GM18858 (cell line): ENCODE data around the gene DHX29.
"Not testable (repeated sequence)": the region's sequence is repeated elsewhere in the genome, so short reads cannot be mapped to it uniquely, and the experiment has no call there.

Experiments used
- ATAC-seq: cut with Tn5 transposase; IDR thresholded peaks from one replicate; pipeline ENCODE4 v1.9.1; 2021; ENCODE audit not compliant: unreplicated experiment

DHX29 gene

GRCh38 chr5:55318237-55318636 lies 10.7 kb upstream of the DHX29 start:
- ATAC-seq = not testable (repeated sequence)

DNA sequence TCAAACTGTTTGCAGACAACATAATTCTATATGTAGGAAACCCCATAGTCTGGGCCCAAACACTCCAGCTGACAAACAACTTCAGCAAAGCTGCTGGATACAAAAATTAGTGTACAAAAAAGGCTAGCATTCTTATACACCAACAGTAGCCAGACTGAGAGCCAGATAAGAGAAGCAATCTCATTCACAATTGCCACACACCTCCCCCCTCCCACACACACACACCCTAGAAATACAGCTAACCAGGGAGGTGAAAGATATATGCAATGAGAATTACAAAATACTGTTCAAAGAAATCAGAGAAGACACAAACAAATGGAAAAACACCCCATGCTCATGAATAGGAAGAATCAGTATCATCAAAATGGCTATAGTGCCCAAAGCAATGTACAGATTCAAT lies 9.3 kb upstream of the DHX29 start:
- ATAC-seq = no peak

GRCh38 chr5:55316289-55316688 lies 8.8 kb upstream of the DHX29 start:
- no peak for ATAC-seq

DNA sequence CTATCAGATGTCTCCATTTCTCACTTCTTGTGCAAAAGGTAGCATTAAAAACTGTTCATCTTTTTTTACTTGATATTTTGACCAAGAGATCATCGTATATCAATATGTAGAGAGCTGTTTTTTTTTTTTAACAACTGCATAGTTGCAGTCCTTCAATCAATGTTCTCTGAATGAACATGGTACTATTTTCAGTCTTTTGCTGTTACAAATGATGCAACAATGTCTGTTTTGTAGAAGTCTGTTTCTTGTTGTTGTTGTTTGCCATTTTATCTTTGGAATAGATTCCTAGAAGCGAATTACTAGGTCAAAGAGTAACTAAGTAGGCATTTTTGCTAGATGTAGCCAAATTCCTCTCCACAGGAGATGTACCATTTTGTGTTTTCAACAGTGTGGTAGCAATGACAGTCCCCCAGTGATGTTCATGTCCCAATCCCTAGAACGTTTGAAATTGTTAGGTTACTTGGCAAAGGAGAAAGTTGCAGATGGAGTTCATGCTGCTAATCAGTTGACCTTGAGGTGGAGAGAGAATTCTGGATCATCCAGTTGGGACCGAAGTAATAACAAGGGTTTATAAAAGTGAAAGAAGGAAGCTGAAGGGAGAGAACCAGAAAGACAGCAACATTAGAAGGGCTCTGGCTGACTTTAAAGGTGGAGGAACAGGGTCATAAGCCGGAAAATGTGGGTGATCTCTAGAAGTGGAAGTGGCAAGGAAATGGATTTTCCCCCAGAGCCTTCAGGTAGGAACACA lies 6.5 kb upstream of the DHX29 start:
- no peak for ATAC-seq

GRCh38 chr5:55308254-55308836 lies 851 bp upstream of the DHX29 start:
- ATAC-seq = no peak

GRCh38 chr5:55306641-55307382 lies 682 bp downstream of the DHX29 start:
- no peak for ATAC-seq

- no peak for ATAC-seq
Measured at GRCh38 chr5:55305345-55305744, 2.1 kb downstream of the DHX29 start.

DNA sequence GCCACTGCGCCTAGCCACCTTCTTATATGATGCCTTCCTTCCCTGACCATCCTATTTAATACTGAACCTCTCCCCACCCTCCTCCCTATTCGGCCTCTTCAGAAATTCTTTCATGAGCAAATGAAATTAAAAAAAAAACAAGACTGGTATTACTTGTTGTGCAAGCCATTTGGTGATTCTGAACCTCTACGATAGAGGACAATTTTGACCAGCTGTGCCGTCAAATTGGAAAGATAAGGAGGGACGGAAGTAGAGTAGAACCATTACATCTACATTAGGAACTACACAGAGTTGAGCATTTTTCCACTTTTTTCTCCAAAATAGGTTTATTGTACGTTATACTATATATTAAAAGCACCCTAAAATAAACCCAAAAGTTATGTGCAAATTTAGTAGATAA lies 2.9 kb downstream of the DHX29 start:
- ATAC-seq = no peak

GRCh38 chr5:55303238-55303690 lies 4.2 kb downstream of the DHX29 start:
- no peak for ATAC-seq

- no peak for ATAC-seq
Measured at GRCh38 chr5:55300890-55301289, 6.6 kb downstream of the DHX29 start.

GRCh38 chr5:55294935-55295334 lies 12.6 kb downstream of the DHX29 start:
- no peak for ATAC-seq

GRCh38 chr5:55290991-55291390 lies 16.5 kb downstream of the DHX29 start:
- ATAC-seq = no peak

DNA sequence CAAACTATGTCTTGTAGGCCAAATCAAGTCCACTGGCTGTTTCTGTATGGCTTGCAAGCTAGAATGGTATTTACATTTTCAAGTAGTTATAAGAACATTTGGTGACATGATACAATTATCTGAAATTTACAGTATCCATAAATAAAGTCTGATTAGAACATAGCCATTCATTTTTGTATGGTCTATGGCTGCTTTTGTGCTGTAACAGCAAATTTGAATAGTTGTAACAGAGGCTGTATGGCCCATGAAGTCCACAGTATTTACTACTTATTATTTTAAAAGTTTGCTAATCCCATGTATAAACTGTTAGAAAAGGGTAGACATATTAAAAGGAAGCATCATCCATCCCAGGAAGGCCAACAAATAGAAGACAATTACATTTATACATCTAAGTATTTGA lies 17.7 kb downstream of the DHX29 start:
- ATAC-seq = no peak

GRCh38 chr5:55286411-55286933 lies 21.0 kb downstream of the DHX29 start:
- no peak for ATAC-seq

DNA sequence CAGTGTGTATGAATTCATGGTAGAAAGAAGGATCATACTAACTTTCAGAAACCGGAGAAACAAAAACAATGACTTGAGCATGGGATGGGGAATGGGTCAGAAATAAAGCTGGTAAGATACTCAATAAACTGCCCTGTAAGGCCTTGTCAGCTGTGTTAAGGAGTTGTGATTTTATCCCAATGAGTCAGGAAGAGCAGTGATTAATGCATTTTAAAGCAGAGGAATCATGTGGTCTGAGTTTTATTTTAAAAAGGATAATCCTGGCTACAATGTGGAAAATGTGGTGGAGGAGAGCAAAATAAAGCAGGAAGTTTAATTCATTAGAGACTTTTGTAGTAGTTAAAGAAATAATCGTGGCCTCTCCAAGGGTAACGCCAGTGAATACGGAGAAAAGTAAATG lies 28.7 kb downstream of the DHX29 start:
- no peak for ATAC-seq

DNA sequence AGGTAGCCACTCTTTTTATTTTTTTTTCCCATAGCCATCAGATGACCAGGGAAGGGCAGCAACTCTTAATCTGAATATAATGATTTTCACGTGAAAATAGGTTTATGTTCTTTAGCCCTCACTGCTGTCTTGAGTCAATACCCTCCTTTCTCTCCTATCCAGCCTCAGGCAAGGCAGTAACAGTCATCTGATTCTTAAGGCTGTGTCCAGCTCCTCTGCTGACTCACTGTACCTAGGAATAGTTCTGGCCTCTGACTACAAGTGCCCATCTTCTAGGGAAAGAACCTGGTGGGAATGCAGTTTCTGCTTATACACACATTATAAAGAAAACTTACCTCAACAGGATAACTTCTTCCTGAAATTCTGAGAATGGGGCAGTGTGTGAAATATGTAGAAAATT lies 30.7 kb downstream of the DHX29 start:
- ATAC-seq = no peak

DNA sequence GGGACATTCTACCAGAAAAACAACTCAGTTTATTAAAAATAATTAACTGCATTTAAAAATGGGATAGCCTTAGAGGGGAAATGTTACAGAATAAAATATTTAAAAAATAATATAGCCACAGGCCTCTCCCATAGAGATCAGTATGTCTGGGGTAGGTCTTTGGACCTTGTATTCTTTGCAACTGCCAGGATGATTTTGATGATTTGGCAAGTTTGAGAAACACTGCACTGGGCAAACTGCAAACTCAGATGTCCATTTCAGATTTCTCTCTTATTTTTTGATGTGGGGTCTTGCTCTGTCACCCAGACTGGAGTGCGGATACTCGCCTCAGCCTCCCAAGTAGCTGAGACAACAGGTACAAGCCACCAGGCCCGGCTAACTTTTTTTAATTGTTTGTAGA lies 49.2 kb downstream of the DHX29 start:
- no peak for ATAC-seq

- no peak for ATAC-seq
Measured at GRCh38 chr5:55254802-55255201, 52.7 kb downstream of the DHX29 start.

- no peak for ATAC-seq
Measured at GRCh38 chr5:55250064-55250463, 57.4 kb downstream of the DHX29 start.

- no peak for ATAC-seq
Measured at GRCh38 chr5:55241746-55242145, 65.7 kb downstream of the DHX29 start.

GRCh38 chr5:55236800-55237199 lies 70.7 kb downstream of the DHX29 start:
- no peak for ATAC-seq
